GM12878 (cell line): ENCODE measurements around the gene FARS2. TPM values are rescaled to one million over a fixed set of nuclear protein-coding genes. Genes with fewer than 3 reads are reported as not detected.

ENCODE experiments used
- BCLAF1 ChIP-seq: fragments of 450-650 bp; IDR thresholded peaks from 2 replicates; pipeline ENCODE4 v1.6.1; 2017; ENCODE audit warnings: antibody characterized with exemption, mild to moderate bottlenecking, moderate library complexity
- BHLHE40 ChIP-seq, 2 experiments: fragments of 450-650 bp in 1 of 2; IDR thresholded peaks; 2 replicates each; pipeline ENCODE4 v1.6.1; 2011 to 2017; ENCODE audit warnings: low read depth in 2 of 2, borderline replicate concordance in 1 of 2, improper control_type of control experiment in 1 of 2, low read length in 1 of 2, mild to moderate bottlenecking in 1 of 2
- JUND ChIP-seq: IDR thresholded peaks from 2 replicates; pipeline ENCODE4 v1.6.1; 2012; ENCODE audit warnings: low read depth, mild to moderate bottlenecking, low read length, improper control_type of control experiment, moderate library complexity
- MXI1 ChIP-seq: fragments of 150-350 bp; IDR thresholded peaks from 2 replicates; pipeline ENCODE4 v1.6.1; 2011; ENCODE audit warnings: low read depth, mild to moderate bottlenecking, inconsistent platforms, low read length, improper control_type of control experiment
- RBBP5 ChIP-seq: fragments of 200-600 bp; sonication (generic); conservative IDR thresholded peaks from 2 replicates; pipeline ENCODE4 v1.6.1; 2016
- SREBF1 ChIP-seq: IDR thresholded peaks from 2 replicates; pipeline ENCODE4 v1.6.1; 2012; ENCODE audit warnings: mild to moderate bottlenecking, low read length
- TARDBP ChIP-seq: IDR thresholded peaks from 2 replicates; pipeline ENCODE4 v1.6.1; 2016; ENCODE audit warnings: borderline replicate concordance
- polyA plus RNA-seq, 11 experiments: library from polyadenylated mRNA; depleted of rRNA in 4 of 11; unstranded in 6 of 11; stranded (reverse) in 5 of 11; fragments of >200 nt; fragmentation: Nextera tagmentation in 4 of 11; fragmentation: Illumina TruSeq in 1 of 11; extraction: Ambion mirVana in 4 of 11; extraction: Trizol in 1 of 11; gene quantifications; 1 replicate in 1 of 11; 2 replicates in 10 of 11; pipeline versions ENCODE4 v1.2.1 to v1.2.3, GENCODE V29; 2011 to 2016; ENCODE audit warnings: inconsistent platforms in 2 of 11, missing spikeins in 2 of 11, low read depth in 1 of 11
- total RNA-seq, 4 experiments: library from RNA; depleted of rRNA in 3 of 4; stranded (reverse); fragments of >200 nt in 3 of 4; fragmentation: Illumina TruSeq in 1 of 4; extraction: Trizol in 1 of 4; gene quantifications; 2 replicates each; pipeline versions ENCODE4 v1.2.1 to v1.2.3, GENCODE V29; 2013 to 2021
- TF ChIP-seq, protein P1 (sequence below): fragments of 450-650 bp; IDR thresholded peaks from 2 replicates; pipeline ENCODE4 v1.6.1; 2017; ENCODE audit warnings: mild to moderate bottlenecking, moderate library complexity
- TF ChIP-seq, protein P2 (sequence below): fragments of 150-350 bp; IDR thresholded peaks from 2 replicates; pipeline ENCODE4 v1.6.1; 2016; ENCODE audit warnings: low read depth, low read length
- TF ChIP-seq, protein P3 (sequence below): fragments of 450-650 bp; IDR thresholded peaks from 2 replicates; pipeline ENCODE4 v1.6.1; 2017; ENCODE audit warnings: mild to moderate bottlenecking, moderate library complexity
- TF ChIP-seq, protein P4 (sequence below): fragments of 450-650 bp; IDR thresholded peaks from 2 replicates; pipeline ENCODE4 v1.6.1; 2017; ENCODE audit warnings: mild to moderate bottlenecking

FARS2 gene
- total and polyA plus RNA-seq, 10 of the 15 experiments (the other 5 are each of a cell fraction or from before 2014, with no cell fraction given): 16.8 to 46.7 (median 25.6) TPM

- TF ChIP-seq, protein P1, sequence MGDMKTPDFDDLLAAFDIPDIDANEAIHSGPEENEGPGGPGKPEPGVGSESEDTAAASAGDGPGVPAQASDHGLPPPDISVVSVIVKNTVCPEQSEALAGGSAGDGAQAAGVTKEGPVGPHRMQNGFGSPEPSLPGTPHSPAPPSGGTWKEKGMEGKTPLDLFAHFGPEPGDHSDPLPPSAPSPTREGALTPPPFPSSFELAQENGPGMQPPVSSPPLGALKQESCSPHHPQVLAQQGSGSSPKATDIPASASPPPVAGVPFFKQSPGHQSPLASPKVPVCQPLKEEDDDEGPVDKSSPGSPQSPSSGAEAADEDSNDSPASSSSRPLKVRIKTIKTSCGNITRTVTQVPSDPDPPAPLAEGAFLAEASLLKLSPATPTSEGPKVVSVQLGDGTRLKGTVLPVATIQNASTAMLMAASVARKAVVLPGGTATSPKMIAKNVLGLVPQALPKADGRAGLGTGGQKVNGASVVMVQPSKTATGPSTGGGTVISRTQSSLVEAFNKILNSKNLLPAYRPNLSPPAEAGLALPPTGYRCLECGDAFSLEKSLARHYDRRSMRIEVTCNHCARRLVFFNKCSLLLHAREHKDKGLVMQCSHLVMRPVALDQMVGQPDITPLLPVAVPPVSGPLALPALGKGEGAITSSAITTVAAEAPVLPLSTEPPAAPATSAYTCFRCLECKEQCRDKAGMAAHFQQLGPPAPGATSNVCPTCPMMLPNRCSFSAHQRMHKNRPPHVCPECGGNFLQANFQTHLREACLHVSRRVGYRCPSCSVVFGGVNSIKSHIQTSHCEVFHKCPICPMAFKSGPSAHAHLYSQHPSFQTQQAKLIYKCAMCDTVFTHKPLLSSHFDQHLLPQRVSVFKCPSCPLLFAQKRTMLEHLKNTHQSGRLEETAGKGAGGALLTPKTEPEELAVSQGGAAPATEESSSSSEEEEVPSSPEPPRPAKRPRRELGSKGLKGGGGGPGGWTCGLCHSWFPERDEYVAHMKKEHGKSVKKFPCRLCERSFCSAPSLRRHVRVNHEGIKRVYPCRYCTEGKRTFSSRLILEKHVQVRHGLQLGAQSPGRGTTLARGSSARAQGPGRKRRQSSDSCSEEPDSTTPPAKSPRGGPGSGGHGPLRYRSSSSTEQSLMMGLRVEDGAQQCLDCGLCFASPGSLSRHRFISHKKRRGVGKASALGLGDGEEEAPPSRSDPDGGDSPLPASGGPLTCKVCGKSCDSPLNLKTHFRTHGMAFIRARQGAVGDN: no peak
- TF ChIP-seq RBBP5 (no peak), SREBF1 (no peak), JUND (no peak), TARDBP (no peak), MXI1 (no peak), BCLAF1 (no peak), BHLHE40 (IDR thresholded peaks at IDR 0.05; ENCODE audit: borderline replicate concordance in 1 of 2, low read depth in 2 of 2, low read length in 1 of 2) (no peak)
- TF ChIP-seq, protein P2, sequence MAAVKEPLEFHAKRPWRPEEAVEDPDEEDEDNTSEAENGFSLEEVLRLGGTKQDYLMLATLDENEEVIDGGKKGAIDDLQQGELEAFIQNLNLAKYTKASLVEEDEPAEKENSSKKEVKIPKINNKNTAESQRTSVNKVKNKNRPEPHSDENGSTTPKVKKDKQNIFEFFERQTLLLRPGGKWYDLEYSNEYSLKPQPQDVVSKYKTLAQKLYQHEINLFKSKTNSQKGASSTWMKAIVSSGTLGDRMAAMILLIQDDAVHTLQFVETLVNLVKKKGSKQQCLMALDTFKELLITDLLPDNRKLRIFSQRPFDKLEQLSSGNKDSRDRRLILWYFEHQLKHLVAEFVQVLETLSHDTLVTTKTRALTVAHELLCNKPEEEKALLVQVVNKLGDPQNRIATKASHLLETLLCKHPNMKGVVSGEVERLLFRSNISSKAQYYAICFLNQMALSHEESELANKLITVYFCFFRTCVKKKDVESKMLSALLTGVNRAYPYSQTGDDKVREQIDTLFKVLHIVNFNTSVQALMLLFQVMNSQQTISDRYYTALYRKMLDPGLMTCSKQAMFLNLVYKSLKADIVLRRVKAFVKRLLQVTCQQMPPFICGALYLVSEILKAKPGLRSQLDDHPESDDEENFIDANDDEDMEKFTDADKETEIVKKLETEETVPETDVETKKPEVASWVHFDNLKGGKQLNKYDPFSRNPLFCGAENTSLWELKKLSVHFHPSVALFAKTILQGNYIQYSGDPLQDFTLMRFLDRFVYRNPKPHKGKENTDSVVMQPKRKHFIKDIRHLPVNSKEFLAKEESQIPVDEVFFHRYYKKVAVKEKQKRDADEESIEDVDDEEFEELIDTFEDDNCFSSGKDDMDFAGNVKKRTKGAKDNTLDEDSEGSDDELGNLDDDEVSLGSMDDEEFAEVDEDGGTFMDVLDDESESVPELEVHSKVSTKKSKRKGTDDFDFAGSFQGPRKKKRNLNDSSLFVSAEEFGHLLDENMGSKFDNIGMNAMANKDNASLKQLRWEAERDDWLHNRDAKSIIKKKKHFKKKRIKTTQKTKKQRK: no peak
- TF ChIP-seq, protein P3, sequence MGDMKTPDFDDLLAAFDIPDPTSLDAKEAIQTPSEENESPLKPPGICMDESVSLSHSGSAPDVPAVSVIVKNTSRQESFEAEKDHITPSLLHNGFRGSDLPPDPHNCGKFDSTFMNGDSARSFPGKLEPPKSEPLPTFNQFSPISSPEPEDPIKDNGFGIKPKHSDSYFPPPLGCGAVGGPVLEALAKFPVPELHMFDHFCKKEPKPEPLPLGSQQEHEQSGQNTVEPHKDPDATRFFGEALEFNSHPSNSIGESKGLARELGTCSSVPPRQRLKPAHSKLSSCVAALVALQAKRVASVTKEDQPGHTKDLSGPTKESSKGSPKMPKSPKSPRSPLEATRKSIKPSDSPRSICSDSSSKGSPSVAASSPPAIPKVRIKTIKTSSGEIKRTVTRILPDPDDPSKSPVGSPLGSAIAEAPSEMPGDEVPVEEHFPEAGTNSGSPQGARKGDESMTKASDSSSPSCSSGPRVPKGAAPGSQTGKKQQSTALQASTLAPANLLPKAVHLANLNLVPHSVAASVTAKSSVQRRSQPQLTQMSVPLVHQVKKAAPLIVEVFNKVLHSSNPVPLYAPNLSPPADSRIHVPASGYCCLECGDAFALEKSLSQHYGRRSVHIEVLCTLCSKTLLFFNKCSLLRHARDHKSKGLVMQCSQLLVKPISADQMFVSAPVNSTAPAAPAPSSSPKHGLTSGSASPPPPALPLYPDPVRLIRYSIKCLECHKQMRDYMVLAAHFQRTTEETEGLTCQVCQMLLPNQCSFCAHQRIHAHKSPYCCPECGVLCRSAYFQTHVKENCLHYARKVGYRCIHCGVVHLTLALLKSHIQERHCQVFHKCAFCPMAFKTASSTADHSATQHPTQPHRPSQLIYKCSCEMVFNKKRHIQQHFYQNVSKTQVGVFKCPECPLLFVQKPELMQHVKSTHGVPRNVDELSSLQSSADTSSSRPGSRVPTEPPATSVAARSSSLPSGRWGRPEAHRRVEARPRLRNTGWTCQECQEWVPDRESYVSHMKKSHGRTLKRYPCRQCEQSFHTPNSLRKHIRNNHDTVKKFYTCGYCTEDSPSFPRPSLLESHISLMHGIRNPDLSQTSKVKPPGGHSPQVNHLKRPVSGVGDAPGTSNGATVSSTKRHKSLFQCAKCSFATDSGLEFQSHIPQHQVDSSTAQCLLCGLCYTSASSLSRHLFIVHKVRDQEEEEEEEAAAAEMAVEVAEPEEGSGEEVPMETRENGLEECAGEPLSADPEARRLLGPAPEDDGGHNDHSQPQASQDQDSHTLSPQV: no peak
- TF ChIP-seq, protein P4, sequence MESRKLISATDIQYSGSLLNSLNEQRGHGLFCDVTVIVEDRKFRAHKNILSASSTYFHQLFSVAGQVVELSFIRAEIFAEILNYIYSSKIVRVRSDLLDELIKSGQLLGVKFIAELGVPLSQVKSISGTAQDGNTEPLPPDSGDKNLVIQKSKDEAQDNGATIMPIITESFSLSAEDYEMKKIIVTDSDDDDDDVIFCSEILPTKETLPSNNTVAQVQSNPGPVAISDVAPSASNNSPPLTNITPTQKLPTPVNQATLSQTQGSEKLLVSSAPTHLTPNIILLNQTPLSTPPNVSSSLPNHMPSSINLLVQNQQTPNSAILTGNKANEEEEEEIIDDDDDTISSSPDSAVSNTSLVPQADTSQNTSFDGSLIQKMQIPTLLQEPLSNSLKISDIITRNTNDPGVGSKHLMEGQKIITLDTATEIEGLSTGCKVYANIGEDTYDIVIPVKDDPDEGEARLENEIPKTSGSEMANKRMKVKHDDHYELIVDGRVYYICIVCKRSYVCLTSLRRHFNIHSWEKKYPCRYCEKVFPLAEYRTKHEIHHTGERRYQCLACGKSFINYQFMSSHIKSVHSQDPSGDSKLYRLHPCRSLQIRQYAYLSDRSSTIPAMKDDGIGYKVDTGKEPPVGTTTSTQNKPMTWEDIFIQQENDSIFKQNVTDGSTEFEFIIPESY: no peak
These were observed 144.7 kb downstream of the FARS2 start (continued) for GRCh38 chr6:5405976-5406375.
